Stimulated activated CD4-positive, alpha-beta T cell treated with anti-CD3 and anti-CD28 coated beads, Interleukin-4, amount 100 ng/mL, for 4 hours (primary cell): ENCODE data around the gene PPCDC.

Source experiments
- DNase-seq, 2 experiments: peaks; one replicate each; pipeline ENCODE4 v3.0.0-alpha.2; 2020

Gene PPCDC

GRCh38 chr15:75023181-75023871, at the start of gene PPCDC:
Gene PPCDC, plus strand, starts transcription at chr15:75023590. Its CDS starts 4,729 bp downstream, at chr15:75028319.
- peak; percentile 89 to 93 for DNase-seq

- no peak for DNase-seq
Observed at GRCh38 chr15:74976159-74976558, 47.2 kb upstream of the PPCDC start.

- DNase-seq = no peak
Observed at GRCh38 chr15:74977599-74977998, 45.8 kb upstream of the PPCDC start.

- no peak for DNase-seq
Observed at GRCh38 chr15:74978077-74978476, 45.3 kb upstream of the PPCDC start.

- peak in 1 of 2 experiments; percentile 33 for DNase-seq
Observed at GRCh38 chr15:74978503-74978902, 44.9 kb upstream of the PPCDC start.

- no peak for DNase-seq
Observed at GRCh38 chr15:74982183-74982582, 41.2 kb upstream of the PPCDC start.

GRCh38 chr15:74983725-74984231, 39.6 kb upstream of the PPCDC start:
- DNase-seq = peak in 1 of 2 experiments; percentile 47

GRCh38 chr15:74988007-74988800, 35.2 kb upstream of the PPCDC start:
- peak in 1 of 2 experiments; percentile 7 for DNase-seq

GRCh38 chr15:74989527-74989926, 33.9 kb upstream of the PPCDC start:
- DNase-seq = no peak

GRCh38 chr15:74992619-74993018, 30.8 kb upstream of the PPCDC start:
- DNase-seq = no peak

GRCh38 chr15:74994236-74994635, 29.2 kb upstream of the PPCDC start:
- no peak for DNase-seq

GRCh38 chr15:74994685-74995084, 28.7 kb upstream of the PPCDC start:
- no peak for DNase-seq

GRCh38 chr15:74995182-74995778, 28.1 kb upstream of the PPCDC start, which contains the start of gene SCAMP5:
Gene SCAMP5, plus strand, starts transcription at chr15:74995563. Its CDS starts 16,277 bp downstream, at chr15:75011840.
- DNase-seq = peak; percentile 85 to 89

GRCh38 chr15:74995779-74996765, 27.3 kb upstream of the PPCDC start:
- no peak for DNase-seq

GRCh38 chr15:74997141-74997540, 26.2 kb upstream of the PPCDC start:
- no peak for DNase-seq

- no peak for DNase-seq
Observed at GRCh38 chr15:74997543-74997942, 25.8 kb upstream of the PPCDC start.

- DNase-seq = no peak
Observed at GRCh38 chr15:75001310-75001709, 22.1 kb upstream of the PPCDC start.

- DNase-seq = no peak
Observed at GRCh38 chr15:75002398-75002797, 21.0 kb upstream of the PPCDC start.

- no peak for DNase-seq
Observed at GRCh38 chr15:75007216-75007615, 16.2 kb upstream of the PPCDC start.

- DNase-seq = no peak
Observed at GRCh38 chr15:75008221-75008625, 15.2 kb upstream of the PPCDC start.

GRCh38 chr15:75008629-75009326, 14.6 kb upstream of the PPCDC start:
- DNase-seq = no peak

- DNase-seq = no peak
Observed at GRCh38 chr15:75016431-75016830, 7.0 kb upstream of the PPCDC start.
